GM04504 (cell line): ENCODE results near the gene FBXO11.
"Not testable (repeated sequence)": the region's sequence is repeated elsewhere in the genome, so short reads cannot be mapped to it uniquely, and the experiment has no call there.

Source experiments
- DNase-seq: peaks from one replicate; pipeline ENCODE4 v3.0.0-alpha.2; 2012; ENCODE audit warnings: low read depth

FBXO11 gene

DNA sequence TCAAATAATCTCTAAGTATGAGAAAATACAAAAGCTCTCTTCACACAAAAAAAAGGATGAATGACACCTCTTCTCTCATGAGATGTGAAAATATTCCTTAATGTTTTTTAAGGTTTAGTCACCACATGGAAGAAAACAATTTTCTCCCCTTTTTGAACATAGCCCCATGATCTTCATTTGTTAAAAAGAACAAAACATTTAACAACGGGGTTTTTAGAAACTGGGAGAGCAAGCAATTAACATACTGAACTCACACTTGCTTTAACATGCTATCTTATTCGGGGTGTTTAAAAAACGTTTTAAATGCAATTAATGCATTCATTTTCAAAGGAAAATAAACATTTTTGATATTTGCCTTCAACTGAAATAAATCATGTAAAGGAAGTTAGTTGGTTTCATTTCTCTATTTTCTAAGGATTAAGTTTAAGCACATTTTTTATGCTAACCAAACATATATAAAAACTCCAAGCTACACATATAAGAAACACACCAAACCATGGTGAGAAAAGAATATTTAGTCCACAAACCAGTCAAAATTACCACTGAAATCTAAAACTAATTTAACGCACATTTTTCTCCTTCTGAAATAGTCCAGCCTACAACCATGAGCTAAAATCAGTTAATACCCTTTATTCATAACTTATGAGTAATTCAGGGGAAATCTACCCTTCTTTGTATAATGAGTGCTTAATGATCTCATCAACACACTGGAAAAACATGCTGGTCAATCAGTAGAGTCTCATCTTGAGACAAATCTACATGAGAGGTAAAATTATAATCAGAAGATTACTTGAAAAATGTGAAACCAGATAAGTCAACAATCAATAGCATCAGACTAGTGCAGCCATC lies 8.2 kb downstream of the FBXO11 start:
- no peak for DNase-seq

DNA sequence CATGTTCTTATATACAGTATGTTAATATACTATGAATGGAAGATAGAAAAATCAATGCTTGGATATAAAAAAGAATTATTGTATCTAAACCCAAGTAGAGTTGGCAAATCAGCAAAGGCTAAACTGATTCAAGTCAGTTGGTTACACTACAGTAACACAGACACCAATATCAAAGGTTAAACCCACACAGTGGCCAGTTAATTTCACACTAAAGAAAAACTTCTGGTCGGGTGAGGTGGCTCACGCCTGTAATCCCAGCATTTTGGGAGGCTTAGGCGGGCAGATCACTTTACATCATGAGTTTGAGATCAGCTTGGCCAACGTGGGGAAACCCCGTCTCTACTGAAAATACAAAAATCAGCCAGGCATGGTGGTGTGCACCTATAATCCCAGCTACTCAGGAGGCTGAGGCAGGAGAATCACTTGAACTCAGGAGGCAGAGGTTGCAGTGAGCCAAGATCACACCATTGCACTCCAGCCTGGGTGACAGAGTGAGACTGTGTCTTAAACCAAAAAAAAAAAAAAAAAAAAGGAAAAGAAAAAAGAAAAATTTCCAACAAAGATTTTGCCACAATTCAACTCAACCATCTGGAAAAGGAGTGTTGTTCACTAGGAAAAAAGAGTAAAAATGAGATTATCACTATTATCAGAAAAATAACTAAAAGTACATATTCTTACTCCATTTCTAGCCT lies 9.0 kb downstream of the FBXO11 start:
- not testable (repeated sequence) for DNase-seq

DNA sequence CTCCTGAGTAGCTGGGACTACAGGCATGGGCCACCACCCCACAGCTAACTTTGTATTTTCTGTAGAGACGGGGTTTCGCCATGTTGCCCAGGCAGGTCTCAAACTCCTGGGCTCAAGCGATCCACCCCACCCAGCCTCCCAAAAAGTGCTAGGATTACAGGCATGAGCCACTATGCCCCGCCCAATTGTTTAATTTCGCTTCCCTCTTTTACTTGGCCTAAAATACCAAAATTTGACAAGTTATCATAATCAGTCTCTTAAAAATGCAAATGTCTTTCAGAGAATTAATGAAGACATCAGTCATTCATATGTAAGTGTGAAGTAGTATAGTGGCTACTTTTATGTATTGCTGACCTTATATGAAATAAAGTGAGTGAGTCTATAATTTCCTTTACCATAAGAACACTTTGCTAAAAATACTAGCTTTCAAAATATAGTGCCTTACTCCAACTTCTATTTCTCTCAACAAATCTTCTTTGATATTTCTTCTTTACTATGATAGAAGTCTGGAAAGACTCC lies 9.8 kb downstream of the FBXO11 start:
- DNase-seq: no peak

DNA sequence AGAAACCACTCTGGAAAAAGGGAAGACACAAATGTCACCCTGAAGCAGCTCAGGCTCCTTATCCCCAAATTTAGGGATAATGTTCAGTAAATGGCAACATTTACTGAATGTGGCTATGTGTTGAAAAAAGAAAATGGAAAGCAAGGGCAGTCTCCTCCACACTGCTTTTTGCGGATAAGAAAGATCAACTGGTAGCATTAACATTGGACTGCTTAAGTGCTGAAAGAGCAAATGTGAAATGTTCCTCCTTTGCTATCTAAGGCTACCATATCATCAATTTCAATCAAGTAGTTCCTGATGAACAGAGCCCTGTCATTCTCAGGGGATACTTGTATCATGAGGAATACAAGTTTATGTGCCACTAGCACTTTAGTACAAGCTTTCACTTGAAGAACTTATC lies 12.5 kb downstream of the FBXO11 start:
- DNase-seq: no peak

DNA sequence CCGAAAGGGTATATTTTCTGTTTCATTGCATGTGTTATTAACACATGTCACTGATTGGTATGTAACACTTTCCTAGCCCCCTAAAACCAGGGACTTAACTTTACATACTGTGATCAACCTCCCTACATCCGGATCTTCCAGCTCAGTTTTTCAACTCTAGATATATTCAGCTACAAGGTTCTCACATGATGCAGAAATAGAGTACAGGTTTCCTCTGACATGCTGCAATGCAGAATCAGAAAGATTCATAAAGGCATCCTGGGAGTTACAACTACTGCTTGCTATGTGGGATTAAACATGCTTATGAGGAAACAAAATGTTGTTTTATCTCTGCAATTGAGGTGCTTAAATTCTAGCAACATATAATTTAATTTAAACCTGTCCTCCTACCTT lies 14.0 kb downstream of the FBXO11 start:
- DNase-seq: no peak

DNA sequence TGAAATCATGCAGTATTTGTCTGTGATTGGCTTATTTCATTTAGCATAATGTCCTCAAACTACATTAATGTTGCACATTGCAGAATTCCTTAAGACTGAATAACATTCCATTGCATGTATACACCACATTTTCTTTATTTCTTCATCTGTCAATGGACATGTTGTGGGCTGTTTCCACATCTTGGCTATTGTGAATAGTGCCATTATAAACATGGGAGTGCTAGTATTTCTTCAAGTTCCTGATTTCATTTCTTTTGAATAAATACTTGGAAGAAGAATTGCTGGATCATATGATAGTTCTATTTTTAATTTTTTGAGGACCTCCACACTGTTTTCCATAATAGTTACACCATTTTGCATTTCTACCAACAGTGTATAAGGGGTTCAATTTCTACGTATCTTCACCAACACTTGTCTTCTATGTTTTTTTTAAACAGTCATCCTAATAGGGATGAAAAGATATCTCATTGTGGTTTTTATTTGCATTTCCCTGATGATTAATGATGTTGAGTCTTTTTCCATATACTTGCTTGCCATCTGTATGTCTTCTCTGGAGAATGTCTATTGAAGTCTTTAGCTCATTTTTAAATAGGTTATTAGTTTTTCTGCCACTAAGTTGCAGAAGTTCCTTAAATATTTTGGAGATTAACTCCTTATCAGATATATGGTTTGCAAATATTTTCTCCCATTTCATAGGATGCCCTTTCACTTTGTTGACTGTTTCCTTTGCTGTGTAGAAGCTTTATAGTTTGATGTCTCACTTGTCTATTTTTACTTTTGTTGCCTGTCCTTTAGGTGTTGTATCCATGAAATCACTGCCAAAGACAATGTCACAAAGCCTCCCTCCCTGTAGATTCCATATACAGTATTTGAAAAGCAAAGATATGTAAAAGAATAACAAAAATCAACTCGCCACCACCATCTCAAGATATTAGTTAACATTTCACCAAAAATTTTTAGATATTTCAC lies 14.6 kb downstream of the FBXO11 start:
- no peak for DNase-seq

DNA sequence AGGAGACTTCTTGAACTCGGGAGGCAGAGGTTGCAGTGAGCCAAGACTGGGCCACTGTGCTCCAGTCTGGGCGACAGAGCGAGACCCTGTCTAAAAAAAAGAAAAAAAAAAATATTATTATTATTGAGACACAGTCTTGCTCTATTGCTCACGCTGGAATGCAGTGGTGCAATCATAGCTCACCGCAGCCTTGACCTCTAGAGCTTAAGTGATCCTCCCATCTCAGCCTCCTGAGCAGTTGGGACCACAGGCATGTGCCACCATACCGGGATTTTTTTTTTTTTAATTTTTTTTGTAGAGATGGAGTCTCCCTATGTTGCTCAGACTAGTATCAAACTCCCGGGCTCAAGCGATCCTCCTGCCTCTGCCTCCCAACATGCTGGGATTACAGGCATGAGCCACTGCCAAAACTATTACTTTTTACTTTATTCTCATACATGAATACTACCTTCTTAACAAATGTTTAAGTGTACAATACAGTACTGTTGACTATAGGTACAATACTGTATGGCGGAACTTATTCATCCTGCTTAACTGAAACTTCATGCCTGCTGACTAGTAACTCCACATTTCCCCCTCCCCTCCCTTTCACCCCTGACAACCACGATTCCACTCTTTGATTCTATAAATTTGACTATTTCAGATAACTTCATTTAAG lies 15.5 kb downstream of the FBXO11 start:
- no peak for DNase-seq

DNA sequence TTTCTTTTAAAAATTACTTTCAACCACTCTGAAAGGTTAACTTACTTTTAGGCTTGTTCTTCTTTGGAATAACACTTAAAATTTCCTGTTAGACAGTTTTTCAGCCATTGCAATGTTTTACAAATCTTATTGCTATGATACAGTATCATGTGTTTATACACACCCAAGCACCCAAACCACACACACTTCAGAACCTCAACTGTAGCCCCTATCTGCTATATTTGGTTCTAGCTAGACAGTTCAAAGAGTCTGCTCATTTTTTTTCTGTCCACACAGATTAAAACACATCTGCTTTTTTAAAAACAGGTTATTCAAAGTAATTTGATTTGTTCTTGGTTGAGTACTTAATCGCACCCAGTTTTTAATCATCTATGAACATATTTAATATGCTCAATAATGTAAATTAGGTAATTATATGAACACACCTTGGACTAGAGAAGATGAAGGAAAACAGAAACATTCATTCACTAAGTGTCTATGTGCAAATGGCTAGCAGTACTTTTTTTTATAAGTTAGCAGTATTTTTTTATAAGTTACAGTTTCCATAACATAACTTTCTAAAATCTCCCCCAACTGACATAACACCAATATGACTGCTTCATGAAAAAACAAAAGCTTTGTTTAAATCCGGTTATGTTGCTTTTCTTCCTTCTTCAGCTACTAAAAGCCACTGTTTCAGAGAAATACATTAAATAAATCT lies 17.6 kb downstream of the FBXO11 start:
- no peak for DNase-seq

DNA sequence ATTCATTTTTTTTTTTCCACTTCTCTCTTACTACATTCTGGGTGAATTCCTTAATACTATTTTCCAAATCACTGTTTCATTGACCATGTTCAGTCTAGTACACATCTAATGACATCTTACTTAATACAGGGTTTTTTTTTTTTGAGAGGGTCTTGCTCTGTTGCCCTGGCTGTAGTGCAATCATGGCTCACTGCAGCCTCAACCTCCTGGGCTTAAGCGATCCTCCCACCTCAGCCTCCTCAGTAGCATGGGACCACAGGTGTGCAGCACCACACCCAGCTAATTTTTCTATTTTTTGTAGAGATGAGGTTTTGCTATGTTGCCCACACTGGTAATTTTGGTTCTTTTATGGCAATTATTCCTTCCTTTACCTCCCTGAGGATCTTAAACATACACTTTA lies 29.4 kb downstream of the FBXO11 start:
- no peak for DNase-seq

DNA sequence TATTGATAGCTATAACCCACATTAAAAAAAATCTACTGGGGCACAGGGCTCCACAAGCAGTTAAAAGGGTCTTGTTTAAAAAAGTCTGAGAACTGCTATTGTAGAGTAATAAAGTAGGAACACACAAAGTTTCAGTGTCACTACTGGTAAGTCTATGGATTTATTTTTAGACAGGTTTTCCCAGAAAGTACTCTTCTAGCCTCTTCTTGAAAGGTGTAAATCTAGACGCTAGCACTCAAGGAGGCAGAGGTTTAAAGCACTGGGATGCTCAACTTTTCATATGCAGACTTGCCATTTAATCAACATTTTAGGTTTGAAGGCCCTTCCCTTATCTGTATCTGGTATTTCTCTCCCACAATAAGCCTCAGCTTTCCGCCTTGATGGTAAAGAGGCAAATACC lies 33.4 kb downstream of the FBXO11 start:
- DNase-seq: no peak

DNA sequence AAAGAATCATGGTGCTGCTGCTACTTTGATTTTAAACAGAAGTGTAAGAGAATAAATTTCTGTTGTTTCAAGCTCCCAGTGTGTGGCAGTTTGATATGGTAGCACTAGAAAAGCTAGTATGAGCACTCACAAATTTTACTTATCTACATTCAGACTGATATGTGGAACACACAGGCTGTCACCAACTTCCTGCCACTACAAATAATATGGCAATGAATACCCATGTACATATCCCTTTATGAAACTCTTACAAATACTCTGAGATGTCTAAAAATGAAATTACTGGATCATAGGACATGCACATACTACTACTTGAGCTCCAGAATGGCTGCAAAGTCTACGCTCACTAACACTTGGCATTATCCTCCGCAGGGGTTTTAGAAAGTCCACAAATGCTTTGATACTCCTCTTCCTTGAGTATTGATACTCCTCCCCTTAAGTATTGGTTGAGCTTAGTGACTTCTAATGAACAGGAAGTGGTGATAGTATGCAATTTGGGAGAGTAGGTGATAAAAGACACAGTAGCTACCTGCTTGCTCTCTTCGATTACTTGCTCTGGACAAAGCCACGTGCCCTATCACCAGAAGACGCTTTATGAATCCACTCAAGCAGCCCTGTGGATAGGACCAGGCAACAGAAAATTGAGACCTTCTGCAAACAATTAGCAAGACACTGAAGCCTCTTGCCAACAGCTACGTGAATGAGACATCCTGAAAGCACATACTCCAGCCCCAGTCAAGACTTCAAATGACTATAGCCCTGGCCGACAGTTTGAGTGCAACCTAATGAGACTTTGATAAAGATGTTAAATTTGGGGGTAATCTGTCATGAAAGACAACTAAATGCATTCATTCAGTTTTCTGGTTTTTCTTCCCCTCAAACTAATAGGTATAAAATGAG lies 35.4 kb downstream of the FBXO11 start:
- DNase-seq: peak; percentile 31

DNA sequence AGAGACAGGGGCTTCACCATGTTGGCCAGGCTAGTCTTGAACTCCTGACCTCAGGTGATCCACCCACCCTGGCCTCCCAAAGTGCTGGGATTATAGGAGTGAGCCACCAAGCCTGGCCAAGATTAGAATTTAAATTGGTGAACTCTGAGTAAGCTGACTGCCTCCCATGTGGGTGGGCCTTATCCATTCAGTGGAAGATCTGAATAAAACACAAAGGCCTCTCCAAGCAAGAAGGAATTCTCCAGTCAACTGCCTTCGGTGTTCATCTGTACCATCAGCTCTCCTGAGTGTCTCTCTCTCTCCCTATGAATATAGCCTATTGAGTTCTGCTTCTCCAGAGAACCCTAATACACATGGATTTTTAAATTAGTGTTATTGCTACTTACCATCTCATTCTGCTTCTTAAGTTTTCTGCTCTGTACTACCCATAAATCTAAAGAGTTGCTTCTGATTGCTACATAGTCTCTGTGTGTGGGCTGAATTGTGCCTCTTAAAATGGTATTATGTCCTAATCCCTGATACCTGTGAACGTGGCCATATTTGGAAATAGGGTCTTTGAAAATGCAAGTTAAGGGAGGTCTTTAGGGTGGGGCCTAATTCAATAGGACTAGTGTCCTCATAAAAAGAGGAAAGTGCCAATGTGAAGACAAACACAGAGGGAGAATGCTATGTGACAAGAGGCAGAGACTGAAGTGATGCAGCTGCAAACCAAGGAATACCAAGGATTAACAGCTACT lies 36.3 kb downstream of the FBXO11 start:
- no peak for DNase-seq

DNA sequence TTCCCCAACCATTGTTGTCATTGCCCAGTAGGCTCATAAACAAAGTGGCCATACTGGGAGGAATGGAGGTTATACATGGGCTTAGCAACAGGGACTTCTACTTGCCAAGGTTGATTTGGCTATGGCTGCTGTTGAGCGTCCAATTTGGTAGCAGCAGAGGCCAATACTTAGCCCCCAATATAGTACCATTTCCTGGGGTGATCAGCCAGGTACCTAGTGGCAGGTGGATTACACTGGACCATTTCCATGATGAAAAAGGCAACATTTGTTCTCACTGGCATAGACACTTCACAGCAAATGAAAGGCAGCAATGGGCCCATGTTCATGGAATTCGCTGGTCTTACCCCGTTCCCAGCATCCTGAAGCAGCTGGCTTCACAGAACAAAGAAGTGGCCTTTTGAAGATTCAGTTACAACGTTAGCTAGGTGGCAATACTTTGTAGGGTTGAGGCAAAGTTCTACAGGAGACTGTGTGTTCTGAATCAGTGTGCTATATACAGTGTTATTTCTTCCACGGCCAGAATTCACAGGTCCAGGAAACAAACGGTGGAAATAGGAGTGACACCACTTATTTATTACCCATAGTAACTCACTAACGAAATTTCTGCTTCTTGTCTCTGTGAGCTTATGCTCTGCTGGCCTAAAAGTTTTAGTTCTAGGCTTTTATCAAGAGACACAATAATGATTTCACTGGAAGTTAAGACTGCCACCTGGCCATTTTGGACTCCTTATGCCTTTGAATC lies 37.5 kb downstream of the FBXO11 start:
- DNase-seq: no peak

DNA sequence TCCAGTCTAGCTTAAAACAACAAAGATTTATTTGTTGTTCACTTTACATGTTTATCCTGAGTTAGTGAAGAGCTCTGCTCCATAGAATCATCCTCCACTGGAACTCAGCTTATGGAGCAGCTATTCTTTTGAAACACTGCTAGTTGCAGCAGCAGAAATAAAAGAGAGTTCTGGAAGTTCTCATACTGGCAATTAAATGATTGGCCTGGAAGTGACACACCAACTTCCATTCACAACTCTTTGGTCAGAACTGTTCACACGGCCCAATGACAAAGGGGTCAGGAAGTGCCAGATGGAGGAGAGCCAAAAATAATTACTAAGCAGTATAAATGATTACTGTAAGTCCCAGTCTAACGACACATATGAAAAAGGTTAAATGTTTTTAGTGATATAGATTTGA lies 39.1 kb downstream of the FBXO11 start:
- DNase-seq: peak; percentile 69

DNA sequence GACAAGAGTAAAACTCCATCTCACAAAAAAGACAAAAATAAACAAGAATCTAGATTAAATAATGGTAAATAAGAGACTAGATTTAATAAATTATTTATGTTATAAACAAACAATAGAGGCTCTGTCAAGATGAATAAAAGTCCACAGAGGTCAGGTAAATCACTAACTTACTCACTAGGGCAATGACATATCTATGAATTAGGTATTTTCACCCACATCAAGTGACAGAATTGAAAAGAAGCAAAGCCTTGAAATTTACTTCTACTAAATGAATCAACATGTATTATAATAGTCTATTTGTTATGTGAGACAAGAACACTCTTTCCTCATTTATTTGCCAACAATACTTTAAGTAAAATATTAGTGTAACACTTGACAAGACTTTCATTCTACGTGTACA lies 41.7 kb downstream of the FBXO11 start:
- no peak for DNase-seq

DNA sequence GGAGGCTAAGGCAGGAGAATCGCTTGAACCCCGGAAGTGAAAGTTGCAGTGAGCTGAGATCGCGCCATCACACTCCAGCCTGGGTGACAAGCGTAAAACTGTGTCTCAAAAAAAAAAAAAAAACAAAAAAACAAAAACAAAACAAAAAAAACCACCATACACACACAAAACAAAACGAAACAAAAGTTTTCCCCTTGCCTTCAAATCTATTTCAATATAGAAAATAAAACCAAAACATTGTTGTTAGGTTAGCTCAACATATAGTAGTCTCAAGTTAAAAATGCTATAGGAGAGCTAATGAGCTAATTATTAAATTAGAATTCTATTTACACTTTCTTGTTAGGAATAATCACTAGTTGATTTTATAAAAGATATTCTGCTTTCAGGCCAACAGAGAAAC lies 43.3 kb downstream of the FBXO11 start:
- no peak for DNase-seq

DNA sequence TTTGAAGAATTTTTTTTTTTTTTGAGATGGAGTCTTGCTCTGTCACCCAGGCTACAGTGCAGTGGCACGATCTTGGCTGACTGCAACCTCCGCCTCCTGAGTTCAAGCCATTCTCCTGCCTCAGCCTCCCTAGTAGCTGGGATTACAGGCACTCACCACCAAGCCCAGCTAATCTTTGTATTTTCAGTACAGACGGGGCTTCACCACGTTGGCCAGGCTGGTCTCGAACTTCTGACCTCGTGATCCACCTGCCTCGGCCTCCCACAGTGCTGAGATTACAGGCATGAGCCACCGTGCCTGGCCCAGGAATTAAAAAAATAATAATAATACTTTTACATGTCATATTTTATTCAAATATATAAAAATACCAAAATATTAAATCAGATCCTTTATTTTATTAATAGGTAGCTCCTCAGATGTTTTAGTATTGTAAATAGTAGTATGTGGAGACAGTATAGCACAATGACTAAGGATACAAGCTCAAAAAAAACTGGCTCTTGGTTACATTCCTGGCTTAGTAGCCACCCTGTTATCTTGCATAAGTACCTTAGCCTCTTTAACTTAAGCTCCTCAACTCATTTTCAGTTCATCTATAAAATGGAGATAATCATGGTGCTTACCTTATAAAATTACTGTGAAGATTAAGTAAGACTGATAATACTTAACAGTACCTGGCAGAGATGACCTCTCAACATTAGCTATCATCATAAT lies 53.1 kb downstream of the FBXO11 start:
- not testable (repeated sequence) for DNase-seq

DNA sequence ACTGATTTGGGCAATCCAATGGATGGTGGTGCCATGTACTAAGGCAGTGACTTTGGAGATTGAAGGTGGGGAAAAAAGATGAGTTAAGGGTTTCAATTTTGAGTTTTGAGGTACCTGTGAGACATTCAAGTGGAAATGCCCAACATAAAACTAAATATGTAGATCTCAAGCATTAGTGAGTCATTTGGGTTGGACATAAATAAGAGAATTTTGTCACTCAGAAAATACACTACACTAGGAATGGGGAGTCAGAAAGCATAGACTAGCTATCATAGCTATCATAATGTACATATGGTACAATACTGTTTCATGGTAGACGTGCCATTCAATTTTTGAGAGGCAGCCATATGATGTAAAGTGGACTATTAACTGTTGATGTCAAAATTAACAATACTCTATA lies 56.1 kb downstream of the FBXO11 start:
- DNase-seq: no peak
